ENCODE data around the gene TNIP3. TPM values are rescaled to one million over a fixed set of nuclear protein-coding genes. Genes with fewer than 3 reads are reported as not detected.

TNIP3 gene
- total and polyA plus RNA-seq, 2 of the 4 experiments (the other 2 are of a cell fraction), result 0.10 to 0.18 TPM

DNA sequence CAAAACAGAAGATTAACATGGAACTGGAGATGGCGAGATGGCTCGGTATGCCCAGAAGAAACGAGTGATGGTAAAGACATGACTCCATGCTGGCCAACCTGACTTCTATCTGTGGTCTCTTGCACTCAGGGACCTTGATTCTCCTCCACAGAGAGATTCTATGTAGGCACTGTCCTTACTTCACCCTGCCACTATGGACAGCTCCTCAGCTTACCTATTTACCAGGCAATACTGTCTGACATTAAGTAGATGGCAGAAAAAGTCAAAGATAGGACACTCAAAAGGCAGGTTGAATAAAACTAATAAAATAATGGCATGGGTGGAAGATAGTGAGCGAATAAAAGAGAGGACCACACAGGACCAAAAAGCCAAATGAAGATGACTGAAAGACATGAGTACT, 56.6 kb downstream of the TNIP3 start:
- H4K20me1 ChIP-seq (ENCODE audit: insufficient read depth, low read length), result no peaks in the 10 kb centered on the region
- H3K18ac ChIP-seq (ENCODE audit: low read depth, low read length), result no peak overlapping the region
- DNase-seq, result no peak
- ChIA-PET CTCF (no interaction called here), POLR2A (ENCODE audit: unreplicated experiment) (no interaction called here)
- no peak overlapping the region for H2BK15ac ChIP-seq (ENCODE audit: low read depth, low read length)
- no peak overlapping the region for H3K27ac ChIP-seq (ENCODE audit: insufficient read depth, low read length)
- H3K9ac ChIP-seq (ENCODE audit: low read depth, low read length), result no peak overlapping the region
- dilution Hi-C loops (cut with HindIII; ENCODE audit: low sequenced_read_pairs, unreplicated experiment), result no loop called here
- H2BK120ac ChIP-seq (ENCODE audit: low read depth, low read length), result no peak overlapping the region
- H3K23ac ChIP-seq (ENCODE audit: low read depth, low read length), result no peak overlapping the region
- no peak overlapping the region for H3K14ac ChIP-seq (replicated peaks; ENCODE audit: low read depth, low read length)
- H3K36me3 ChIP-seq (ENCODE audit: control insufficient read depth, insufficient read depth, low read length), result no peaks in the 10 kb centered on the region
- no peak overlapping the region for H3K4me3 ChIP-seq (ENCODE audit: insufficient read depth, low read depth, low read length)
- H4K5ac ChIP-seq (ENCODE audit: low read depth, low read length), result no peak overlapping the region
- in situ Hi-C loops (cut with MboI; ENCODE audit: low sequenced_read_pairs), result loop anchor here (10.0 kb wide), 1 partner anchor 943 kb away; no protein-coding TSS in a partner anchor
- H2BK5ac ChIP-seq (ENCODE audit: low read depth, low read length, poor library complexity, severe bottlenecking), result no peak overlapping the region
- H3K56ac ChIP-seq (ENCODE audit: extremely low read depth, insufficient read depth, low read length), result no peak overlapping the region
- H4K91ac ChIP-seq (ENCODE audit: insufficient read depth, low read depth, low read length), result no peak overlapping the region
- no peak overlapping the region for H4K8ac ChIP-seq (ENCODE audit: low read depth in 2 of 2, low read length in 2 of 2)
- no peak overlapping the region for H2BK20ac ChIP-seq (ENCODE audit: low read depth, low read length)
- no peak for ATAC-seq (ENCODE audit: low read depth)
- H3K4me1 ChIP-seq (ENCODE audit: control insufficient read depth, insufficient read depth, low read length), result no peaks in the 10 kb centered on the region
- no peaks in the 10 kb centered on the region for H3K9me1 ChIP-seq (ENCODE audit: insufficient read depth, low read length)
- no peaks in the 10 kb centered on the region for H3K9me3 ChIP-seq (ENCODE audit: control insufficient read depth, insufficient read depth, low read length)
- intact Hi-C loops (cut with micrococcal nuclease), result no loop called here
- TF ChIP-seq MAFK (IDR thresholded peaks at IDR 0.05; ENCODE audit: low read depth, low read length) (no peak), SMC3 (IDR thresholded peaks at IDR 0.05; ENCODE audit: low read depth, low read length) (no peak), ELK1 (IDR thresholded peaks at IDR 0.05; ENCODE audit: borderline replicate concordance, low read depth, low read length) (no peak), BHLHE40 (IDR thresholded peaks at IDR 0.05; ENCODE audit: low read depth, low read length) (no peak), RCOR1 (IDR thresholded peaks at IDR 0.05; ENCODE audit: insufficient replicate concordance, low read length) (no peak), MAZ (IDR thresholded peaks at IDR 0.05; ENCODE audit: borderline replicate concordance, low read depth, low read length) (no peak), POLR2A (IDR thresholded peaks at IDR 0.05; ENCODE audit: low read depth, low read length) (no peak), MXI1 (IDR thresholded peaks at IDR 0.05; ENCODE audit: borderline replicate concordance, low read depth, low read length) (no peak), CTCF (conservative IDR thresholded peaks at IDR 0.05; ENCODE audit: low read depth, low read length) (no peak)
- no peak overlapping the region for H3K4ac ChIP-seq (ENCODE audit: low read depth, low read length)
- no peak overlapping the region for H2AK9ac ChIP-seq (replicated peaks; ENCODE audit: low read depth, low read length, poor library complexity)
- no peak overlapping the region for H2AK5ac ChIP-seq (ENCODE audit: low read depth, low read length)
- H2AFZ ChIP-seq (replicated peaks; ENCODE audit: low read length, poor library complexity), result no peak overlapping the region
- no CpG with 5 or more reads among the region's 4 CpGs for WGBS, 2 experiments (ENCODE audit: extremely low coverage in 2 of 2, insufficient read length in 1 of 2)
- H3K4me2 ChIP-seq (ENCODE audit: low read depth, low read length), result no peak overlapping the region
- no TSS peak for BruUV-seq (replicated peaks)
- no peaks in the 10 kb centered on the region for H3K79me1 ChIP-seq (ENCODE audit: low read depth in 1 of 2, low read length in 2 of 2)
- peaks cover 2% of the 10 kb centered on the region; the same call in 1 of the 2 replicates for H3K27me3 ChIP-seq (ENCODE audit: control insufficient read depth, insufficient read depth, low read length)
